IMR-90 (cell line): ENCODE results near the gene TBX1. TPM values are rescaled to one million over a fixed set of nuclear protein-coding genes. Genes with fewer than 3 reads are reported as not detected.
A peak's percentile ranks its signal among the peaks of the same experiment; 100 is the strongest.

Source experiments
- ATAC-seq: fragments of 200-7000 bp; cut with Tn5 transposase; 2 replicates; pipeline ENCODE4 v1.9.1; 2020; ENCODE audit warnings: low read depth, mild to moderate bottlenecking, moderate library complexity
- BruUV-seq: library from RNA; stranded (reverse); fragments of 400-500 nt; replicated peaks from 2 replicates; lab custom pipeline; 2021; lab: Mats Ljungman, UMichigan
- CTCF ChIA-PET: fragments of 300-600 bp; formaldehyde crosslinking; extraction: SDS; loops from one replicate; lab custom pipeline; 2021; ENCODE audit warnings: antibody characterized with exemption; lab: Yijun Ruan, JAX
- POLR2A ChIA-PET: fragments of 300-600 bp; sonication (Branson Sonifier 250); formaldehyde crosslinking; loops from one replicate; lab custom pipeline; 2022; ENCODE audit warnings: antibody characterized with exemption; ENCODE audit not compliant: unreplicated experiment; lab: Charles Lee
- DNase-seq: peaks from one replicate; pipeline ENCODE4 v3.0.0; 2013
- H2AFZ ChIP-seq: replicated peaks from 2 replicates; pipeline ENCODE3; 2013; ENCODE audit warnings: low read length, mild to moderate bottlenecking; ENCODE audit not compliant: poor library complexity
- H2AK5ac ChIP-seq: 2 replicates; pipeline ENCODE4 v1.6.1; 2013; ENCODE audit warnings: low read depth, low read length, inconsistent platforms
- H2AK9ac ChIP-seq: replicated peaks from 2 replicates; pipeline ENCODE3; 2013; ENCODE audit warnings: mild to moderate bottlenecking, low read depth, low read length, moderate library complexity; ENCODE audit not compliant: poor library complexity
- H2BK120ac ChIP-seq: 2 replicates; pipeline ENCODE4 v1.6.1; 2013; ENCODE audit warnings: low read depth, low read length, inconsistent platforms
- H2BK15ac ChIP-seq: 3 replicates; pipeline ENCODE4 v1.6.1; 2013; ENCODE audit warnings: low read depth, low read length, inconsistent platforms
- H2BK20ac ChIP-seq: 2 replicates; pipeline ENCODE4 v1.6.1; 2013; ENCODE audit warnings: low read depth, mild to moderate bottlenecking, inconsistent platforms, low read length, moderate library complexity
- H2BK5ac ChIP-seq: 2 replicates; pipeline ENCODE4 v1.6.1; 2013; ENCODE audit warnings: mild to moderate bottlenecking, low read depth, low read length, inconsistent platforms; ENCODE audit not compliant: poor library complexity, severe bottlenecking
- H3K14ac ChIP-seq: replicated peaks from 2 replicates; pipeline ENCODE4 v1.6.1; 2013; ENCODE audit warnings: low read depth, low read length, inconsistent platforms
- H3K18ac ChIP-seq: 2 replicates; pipeline ENCODE4 v1.6.1; 2013; ENCODE audit warnings: low read depth, low read length, control low read depth
- H3K23ac ChIP-seq: 2 replicates; pipeline ENCODE4 v1.6.1; 2013; ENCODE audit warnings: low read depth, low read length, inconsistent platforms
- H3K27ac ChIP-seq: 2 replicates; pipeline ENCODE4 v1.5.1; 2013; ENCODE audit warnings: mild to moderate bottlenecking, control low read depth, low read length; ENCODE audit not compliant: insufficient read depth
- H3K27me3 ChIP-seq: 2 replicates; pipeline ENCODE4 v1.6.1; 2013; ENCODE audit warnings: low read length; ENCODE audit not compliant: control insufficient read depth, insufficient read depth
- H3K36me3 ChIP-seq: 2 replicates; pipeline ENCODE4 v1.6.1; 2013; ENCODE audit warnings: low read length, mixed read lengths; ENCODE audit not compliant: control insufficient read depth, insufficient read depth
- H3K4ac ChIP-seq: 2 replicates; pipeline ENCODE4 v1.6.1; 2013; ENCODE audit warnings: low read depth, low read length, inconsistent platforms
- H3K4me1 ChIP-seq: 2 replicates; pipeline ENCODE4 v1.6.1; 2013; ENCODE audit warnings: low read length, mixed read lengths; ENCODE audit not compliant: control insufficient read depth, insufficient read depth
- H3K4me2 ChIP-seq: 2 replicates; pipeline ENCODE4 v1.6.1; 2013; ENCODE audit warnings: low read depth, mild to moderate bottlenecking, control low read depth, low read length, moderate library complexity
- H3K4me3 ChIP-seq: 2 replicates; pipeline ENCODE4 v1.5.1; 2013; ENCODE audit warnings: low read depth, mild to moderate bottlenecking, control low read depth, low read length, moderate library complexity; ENCODE audit not compliant: insufficient read depth
- H3K56ac ChIP-seq: 2 replicates; pipeline ENCODE4 v1.6.1; 2013; ENCODE audit warnings: low read length, inconsistent platforms; ENCODE audit not compliant: insufficient read depth; ENCODE audit errors: extremely low read depth
- H3K79me1 ChIP-seq, 2 experiments: 2 replicates each; pipeline ENCODE4 v1.6.1; 2013; ENCODE audit warnings: low read length in 2 of 2, inconsistent platforms in 1 of 2, low read depth in 1 of 2
- H3K9ac ChIP-seq: 2 replicates; pipeline ENCODE4 v1.6.1; 2013; ENCODE audit warnings: low read depth, low read length, control low read depth
- H3K9me1 ChIP-seq: 2 replicates; pipeline ENCODE4 v1.6.1; 2013; ENCODE audit warnings: low read length, inconsistent platforms; ENCODE audit not compliant: insufficient read depth
- H3K9me3 ChIP-seq: 2 replicates; pipeline ENCODE4 v1.6.1; 2013; ENCODE audit warnings: low read length; ENCODE audit not compliant: control insufficient read depth, insufficient read depth
- H4K20me1 ChIP-seq: 2 replicates; pipeline ENCODE4 v1.6.1; 2013; ENCODE audit warnings: low read length, inconsistent platforms; ENCODE audit not compliant: insufficient read depth
- H4K5ac ChIP-seq: 2 replicates; pipeline ENCODE4 v1.6.1; 2013; ENCODE audit warnings: mild to moderate bottlenecking, low read depth, low read length, control low read depth
- H4K8ac ChIP-seq, 2 experiments: 2 replicates each; pipeline ENCODE4 v1.6.1; 2013; ENCODE audit warnings: low read depth in 2 of 2, low read length in 2 of 2, control low read depth in 1 of 2, inconsistent platforms in 1 of 2
- H4K91ac ChIP-seq: 2 replicates; pipeline ENCODE4 v1.6.1; 2013; ENCODE audit warnings: low read depth, low read length, inconsistent platforms; ENCODE audit not compliant: insufficient read depth
- BHLHE40 ChIP-seq: fragments of 150-350 bp; IDR thresholded peaks from 2 replicates; pipeline ENCODE4 v1.6.1; 2016; ENCODE audit warnings: mild to moderate bottlenecking, low read depth, low read length
- CEBPB ChIP-seq: IDR thresholded peaks from 2 replicates; pipeline ENCODE4 v1.6.1; 2012; ENCODE audit warnings: low read depth, low read length, improper control_type of control experiment
- CHD1 ChIP-seq: IDR thresholded peaks from 2 replicates; pipeline ENCODE4 v1.6.1; 2012; ENCODE audit warnings: low read depth, low read length, improper control_type of control experiment
- CTCF ChIP-seq: conservative IDR thresholded peaks from 2 replicates; pipeline ENCODE4 v1.5.1; 2012; ENCODE audit warnings: mild to moderate bottlenecking, low read depth, low read length, improper control_type of control experiment
- ELK1 ChIP-seq: fragments of 150-350 bp; IDR thresholded peaks from 2 replicates; pipeline ENCODE4 v1.6.1; 2016; ENCODE audit warnings: low read depth, mild to moderate bottlenecking, low read length, moderate library complexity, borderline replicate concordance
- FOS ChIP-seq: fragments of 150-350 bp; IDR thresholded peaks from 2 replicates; pipeline ENCODE4 v1.6.1; 2016; ENCODE audit warnings: low read depth, low read length
- MAFK ChIP-seq: IDR thresholded peaks from 2 replicates; pipeline ENCODE4 v1.6.1; 2012; ENCODE audit warnings: low read depth, low read length, improper control_type of control experiment
- MAZ ChIP-seq: IDR thresholded peaks from 2 replicates; pipeline ENCODE4 v1.6.1; 2012; ENCODE audit warnings: low read depth, mild to moderate bottlenecking, low read length, improper control_type of control experiment, moderate library complexity, borderline replicate concordance
- MXI1 ChIP-seq: IDR thresholded peaks from 2 replicates; pipeline ENCODE4 v1.6.1; 2012; ENCODE audit warnings: low read depth, mild to moderate bottlenecking, low read length, moderate library complexity, borderline replicate concordance
- NFE2L2 ChIP-seq: fragments of 150-350 bp; IDR thresholded peaks from 2 replicates; pipeline ENCODE4 v1.6.1; 2016; ENCODE audit warnings: low read depth, mild to moderate bottlenecking, low read length
- POLR2A ChIP-seq: IDR thresholded peaks from 2 replicates; pipeline ENCODE4 v1.6.1; 2012; ENCODE audit warnings: mild to moderate bottlenecking, low read depth, low read length
- RAD21 ChIP-seq: IDR thresholded peaks from 2 replicates; pipeline ENCODE4 v1.6.1; 2012; ENCODE audit warnings: low read length, improper control_type of control experiment
- RCOR1 ChIP-seq: IDR thresholded peaks from 2 replicates; pipeline ENCODE4 v1.6.1; 2012; ENCODE audit warnings: mild to moderate bottlenecking, low read length, improper control_type of control experiment; ENCODE audit not compliant: insufficient replicate concordance
- RFX5 ChIP-seq: IDR thresholded peaks from 2 replicates; pipeline ENCODE4 v1.8.0; 2012; ENCODE audit warnings: low read depth, mild to moderate bottlenecking, low read length, moderate library complexity
- USF2 ChIP-seq: fragments of 150-350 bp; IDR thresholded peaks from 2 replicates; pipeline ENCODE4 v1.6.1; 2017; ENCODE audit warnings: mild to moderate bottlenecking, antibody characterized with exemption, low read length, low read depth
- WGBS, 2 experiments: methylation state at CpG; one replicate each; pipeline versions ENCODE4 v1.1.5 to v1.1.7; 2013; ENCODE audit warnings: missing lambda C conversion rate in 2 of 2; ENCODE audit not compliant: insufficient read length in 1 of 2; ENCODE audit errors: extremely low coverage in 2 of 2; 5-methylcytosine and 5-hydroxymethylcytosine counted together
- dilution Hi-C: fragments of 300-500 bp; cut with HindIII; formaldehyde crosslinking; loops from one replicate; pipeline ENCODE4 v1.14.3; 2018; ENCODE audit warnings: low sequenced_read_pairs; ENCODE audit not compliant: unreplicated experiment
- in situ Hi-C: fragments of 300-500 bp; cut with MboI; formaldehyde crosslinking; loops from 3 replicates; pipeline ENCODE4 v1.14.3; 2019; ENCODE audit warnings: low sequenced_read_pairs, inconsistent platforms, mixed read lengths
- intact Hi-C: fragments of 100-400 bp; cut with micrococcal nuclease; formaldehyde crosslinking; loops from 2 replicates; pipeline ENCODE4 v1.10.0; 2022
- polyA plus RNA-seq, 3 experiments: library from polyadenylated mRNA; depleted of rRNA; stranded (reverse); fragments of >200 nt; gene quantifications; 2 replicates each; pipeline ENCODE4 v1.2.3, GENCODE V29; 2012; ENCODE audit warnings: low replicate concordance in 1 of 3
- total RNA-seq: library from RNA; depleted of rRNA; stranded (reverse); fragments of >200 nt; gene quantifications from 2 replicates; pipeline ENCODE4 v1.2.3, GENCODE V29; 2012

The TBX1 gene
- total and polyA plus RNA-seq, 2 of the 4 experiments (the other 2 are of a cell fraction), result 0.03 TPM; not detected in 1

- Histone ChIP-seq H3K27me3 (peaks cover 93% of the 10 kb centered on the region), H3K27ac (no peak overlapping the region), H2AK9ac (no peak overlapping the region), H4K91ac (no peak overlapping the region), H3K4me3 (peak overlapping the region; percentile 7; the same call in 1 of the 2 replicates), H3K4ac (no peak overlapping the region), H2BK15ac (no peak overlapping the region), H2AK5ac (no peak overlapping the region), H3K9me3 (peaks cover 4% of the 10 kb centered on the region; the same call in 1 of the 2 replicates), H2BK120ac (no peak overlapping the region), H3K36me3 (no peaks in the 10 kb centered on the region), H2BK5ac (no peak overlapping the region), H3K4me2 (peak overlapping the region; percentile 63; the same call in 1 of the 2 replicates), H3K56ac (no peak overlapping the region), H2AFZ (peak overlapping the region; percentile 67), H3K9me1 (no peaks in the 10 kb centered on the region), H3K79me1 (no peaks in the 10 kb centered on the region), H3K18ac (no peak overlapping the region), H2BK20ac (no peak overlapping the region), H4K8ac (no peak overlapping the region), H4K20me1 (peaks cover 2% of the 10 kb centered on the region; the same call in 1 of the 2 replicates), H3K4me1 (peaks cover 4% of the 10 kb centered on the region; the same call in 1 of the 2 replicates), H3K9ac (no peak overlapping the region), H3K14ac (no peak overlapping the region), H3K23ac (no peak overlapping the region), H4K5ac (no peak overlapping the region)
- ATAC-seq, result peak; percentile 30
- intact Hi-C loops, result no loop called here
- dilution Hi-C loops, result no loop called here
- in situ Hi-C loops, result no loop called here
- DNase-seq, result no peak
- BruUV-seq, result no TSS peak
- CTCF ChIA-PET, result interaction anchor here (1.3 kb wide), 1 partner anchor 31 kb away, joined by 4 read pairs; no protein-coding TSS in a partner anchor
- WGBS, 2 experiments, result 1% methylated on average over 17 of the region's 117 CpGs; no CpG with 5 or more reads in 1 of the 2 experiments
- POLR2A ChIA-PET, result no interaction called here
- TF ChIP-seq RFX5 (no peak), USF2 (no peak), RAD21 (no peak), CEBPB (no peak), MAFK (no peak), MXI1 (no peak), BHLHE40 (no peak), MAZ (no peak), RCOR1 (no peak), ELK1 (no peak), CTCF (no peak), NFE2L2 (no peak), POLR2A (no peak), CHD1 (no peak), FOS (no peak)
These were observed 560 bp downstream of the TBX1 start for GRCh38 chr22:19760951-19761724.
